Heart right ventricle (tissue), 16 donors: ENCODE results near the gene VIL1. TPM values are rescaled to one million over a fixed set of nuclear protein-coding genes. Genes with fewer than 3 reads are reported as not detected.

Experiments
- ATAC-seq, 8 donors: fragments of 200-7000 bp; cut with Tn5 transposase; one replicate each; pipeline ENCODE4 v1.9.1; 2020; ENCODE audit warnings: mild to moderate bottlenecking in 8 of 8, moderate library complexity in 8 of 8, moderate number of reproducible peaks in 1 of 8
- DNase-seq, 2 donors: peaks; one replicate each; pipeline ENCODE4 v3.0.0-alpha.2; 2020
- H3K27ac ChIP-seq, 10 donors: fragments of 200-600 bp; sonication (generic) in 2 of 10; one replicate each; pipeline versions ENCODE4 v1.5.0 to v1.8.0; 2020 to 2022; ENCODE audit warnings: mild to moderate bottlenecking in 3 of 10
- H3K27me3 ChIP-seq, 7 donors: fragments of 200-600 bp; one replicate each; pipeline ENCODE4 v1.8.0; 2021 to 2022; ENCODE audit warnings: mild to moderate bottlenecking in 2 of 7
- H3K36me3 ChIP-seq, 9 donors: fragments of 200-600 bp; sonication (generic) in 1 of 9; one replicate each; pipeline versions ENCODE4 v1.5.0 to v1.8.0; 2020 to 2022; ENCODE audit warnings: mild to moderate bottlenecking in 2 of 9
- H3K4me1 ChIP-seq, 9 donors: fragments of 200-600 bp; sonication (generic) in 1 of 9; one replicate each; pipeline versions ENCODE4 v1.5.0 to v1.8.0; 2020 to 2022; ENCODE audit warnings: mild to moderate bottlenecking in 4 of 9
- H3K4me3 ChIP-seq, 10 donors: fragments of 200-600 bp; sonication (generic) in 2 of 10; one replicate each; pipeline versions ENCODE4 v1.5.0 to v1.8.0; 2020 to 2022; ENCODE audit warnings: mild to moderate bottlenecking in 7 of 10, moderate library complexity in 2 of 10
- H3K9me3 ChIP-seq, 11 donors: fragments of 200-600 bp in 10 of 11; sonication (generic) in 2 of 11; one replicate each; pipeline versions ENCODE4 v1.5.0 to v1.8.0; 2013 to 2022; ENCODE audit warnings: mild to moderate bottlenecking in 2 of 11, control low read depth in 1 of 11, moderate library complexity in 1 of 11
- CTCF ChIP-seq, 9 donors: fragments of 200-600 bp; sonication (generic) in 2 of 9; IDR thresholded peaks; one replicate each; pipeline versions ENCODE4 v1.5.0 to v1.8.0; 2021 to 2022; ENCODE audit warnings: antibody characterized with exemption in 9 of 9, mild to moderate bottlenecking in 5 of 9, moderate library complexity in 1 of 9
- WGBS, 2 donors: extraction: QIAGEN DNeasy Blood & Tissue Kit; methylation state at CpG; one replicate each; pipeline ENCODE4 v1.1.7; 2013; ENCODE audit warnings: inconsistent platforms in 1 of 2; 5-methylcytosine and 5-hydroxymethylcytosine counted together
- intact Hi-C, 10 donors: fragments of 100-400 bp; cut with DNase I; formaldehyde crosslinking; loops; one replicate each; pipeline versions ENCODE4 v1.11.1 to v1.14.2; 2022
- polyA plus RNA-seq, 2 donors: library from polyadenylated mRNA; stranded (reverse); fragments of 200-250 nt; gene quantifications; one replicate each; pipeline ENCODE4 v1.2.3, GENCODE V29; 2013
- total RNA-seq, 10 donors: library from RNA; stranded (reverse); fragmentation: NEBNext Ultra II Directional in 3 of 10; extraction: Animal tissue kit (Norgen Biotek cat#: 25700) in 3 of 10; gene quantifications; one replicate each; pipeline versions ENCODE4 v1.2.1 to v1.2.4, GENCODE V29; 2021 to 2023
- donor health status: Arrhythmogenic right ventricular cardiomyopathy.
- donor health status: ischemic (EF 13 %, LVEDD 7.1; RV severe dilation, severe dysfunction).
- donor health status: healthy with polysubstance abuse.
- donor health status: DM: no; HTN: yes; CAD: no.
- donor health status: DM: no; HTN: no; CAD: no.
- donor health status: ischemic (EF 25% LVEDD 6.9; RV normal size, moderate dysfunction).
- donor health status: ischemic (EF 25% LVEDD 5.7; RV mildly dilated, moderate dysfunction).
- donor health status: healthy.
- donor health status: DM: yes; HTN: yes; CAD: no.
- donor health status: Ischemic cardiomyopathy.
- donor health status: ischemic (EF 35%, LVEDD 5.7; RV mildly dilated, moderate dysfunction).
- donor health status: nonischemic (EF 11% LVEDD 7.7; RV severe dilation, severe dysfunction).
- donor health status: DM: yes; HTN: yes; CAD: no.
- donor health status: PGD.
- donor health status: ischemic (EF 29% LVEDD 5.4; RV normal size, mild dysfunction).
- donor health status: nonischemic (EF 23%, LVEDD 6.1; RV moderate dilation, normal function).

VIL1 gene
- total and polyA plus RNA-seq, 12 donors = 0.06 TPM; not detected in 11

- DNase-seq = no peak
- peaks cover 26 to 78% (median 64%) of the 10 kb centered on the region in 9 donors for H3K4me1 ChIP-seq
- intact Hi-C loops = loop anchor here in 3 of 10 donors (10.0 kb wide), 2 partner anchors 243 to 253 kb away; partner anchors contain the start of genes BCS1L (in 2 of the 3) and ZNF142 (in 2 of the 3)
- peak overlapping the region in 9 of 10 donors; percentile 3 to 100 (median 100) for H3K27ac ChIP-seq
- ATAC-seq = no peak
- TF ChIP-seq CTCF (IDR thresholded peaks at IDR 0.05) = peak in 1 of 9 donors; percentile 5
- H3K36me3 ChIP-seq = peaks cover 0 to 45% (median 37%) of the 10 kb centered on the region in 9 donors
- no peaks in the 10 kb centered on the region for H3K9me3 ChIP-seq
- peak overlapping the region in 9 of 10 donors; percentile 79 to 100 (median 98) for H3K4me3 ChIP-seq
- no peaks in the 10 kb centered on the region for H3K27me3 ChIP-seq
- WGBS, 2 donors = 64 to 68% methylated on average over 9 of the region's 9 CpGs
These were observed 17.0 kb upstream of the VIL1 start for GRCh38 chr2:218401890-218402289.

GRCh38 chr2:218402491-218402901 is 16.4 kb upstream of the VIL1 start:
- WGBS, 2 donors = 66 to 70% methylated on average over 8 of the region's 8 CpGs
- intact Hi-C loops = loop anchor here in 3 of 10 donors (10.0 kb wide), 2 partner anchors 242 to 252 kb away; partner anchors contain the start of genes BCS1L (in 2 of the 3) and ZNF142 (in 2 of the 3)
- Histone ChIP-seq H3K4me1 (peaks cover 30 to 78% (median 64%) of the 10 kb centered on the region in 9 donors), H3K36me3 (peaks cover 0 to 45% (median 37%) of the 10 kb centered on the region in 9 donors), H3K27me3 (no peaks in the 10 kb centered on the region), H3K27ac (peak overlapping the region in 5 of 10 donors; percentile 5 to 100 (median 100)), H3K4me3 (peak overlapping the region in 4 of 10 donors; percentile 9 to 100 (median 88)), H3K9me3 (no peaks in the 10 kb centered on the region)
- DNase-seq (no peak), ATAC-seq (no peak)
- TF ChIP-seq CTCF (IDR thresholded peaks at IDR 0.05) = no peak

- H3K9me3 ChIP-seq = no peaks in the 10 kb centered on the region
- H3K4me1 ChIP-seq = peaks cover 30 to 78% (median 64%) of the 10 kb centered on the region in 9 donors
- 86 to 87% methylated on average over 26 of the region's 26 CpGs for WGBS, 2 donors
- TF ChIP-seq CTCF (IDR thresholded peaks at IDR 0.05) = no peak
- H3K36me3 ChIP-seq = peaks cover 0 to 45% (median 37%) of the 10 kb centered on the region in 9 donors
- peak overlapping the region in 4 of 10 donors; percentile 5 to 100 (median 55) for H3K27ac ChIP-seq
- no peak for DNase-seq
- intact Hi-C loops = loop anchor here in 3 of 10 donors (10.0 kb wide), 2 partner anchors 242 to 252 kb away; partner anchors contain the start of genes BCS1L (in 2 of the 3) and ZNF142 (in 2 of the 3)
- ATAC-seq = no peak
- no peaks in the 10 kb centered on the region for H3K27me3 ChIP-seq
- H3K4me3 ChIP-seq = no peak overlapping the region
These were observed 16.0 kb upstream of the VIL1 start for GRCh38 chr2:218402911-218403411.

- 81 to 82% methylated on average over 7 of the region's 7 CpGs for WGBS, 2 donors
These were observed 15.1 kb upstream of the VIL1 start for GRCh38 chr2:218403810-218404209.

More at GRCh38 chr2:218403810-218404209, 15.1 kb upstream of the VIL1 start:
- H3K4me1 ChIP-seq = peaks cover 30 to 74% (median 59%) of the 10 kb centered on the region in 9 donors
- no peak for TF ChIP-seq CTCF (IDR thresholded peaks at IDR 0.05)
- ATAC-seq (no peak), DNase-seq (no peak)
- no peak overlapping the region for H3K4me3 ChIP-seq
- no peaks in the 10 kb centered on the region for H3K27me3 ChIP-seq
- peaks cover 0 to 45% (median 37%) of the 10 kb centered on the region in 9 donors for H3K36me3 ChIP-seq
- intact Hi-C loops = loop anchor here in 3 of 10 donors (10.0 kb wide), 2 partner anchors 241 to 251 kb away; partner anchors contain the start of genes BCS1L (in 2 of the 3) and ZNF142 (in 2 of the 3)
- H3K27ac ChIP-seq = peak overlapping the region in 4 of 10 donors; percentile 36 to 91 (median 88)
- no peaks in the 10 kb centered on the region for H3K9me3 ChIP-seq
